Measurements from ENCODE around the gene TMEM132D. TPM values are rescaled to one million over a fixed set of nuclear protein-coding genes. Genes with fewer than 3 reads are reported as not detected.

TMEM132D gene
- total and polyA plus RNA-seq, 8 donors = 0.19 to 2.8 (median 0.46) TPM

DNA sequence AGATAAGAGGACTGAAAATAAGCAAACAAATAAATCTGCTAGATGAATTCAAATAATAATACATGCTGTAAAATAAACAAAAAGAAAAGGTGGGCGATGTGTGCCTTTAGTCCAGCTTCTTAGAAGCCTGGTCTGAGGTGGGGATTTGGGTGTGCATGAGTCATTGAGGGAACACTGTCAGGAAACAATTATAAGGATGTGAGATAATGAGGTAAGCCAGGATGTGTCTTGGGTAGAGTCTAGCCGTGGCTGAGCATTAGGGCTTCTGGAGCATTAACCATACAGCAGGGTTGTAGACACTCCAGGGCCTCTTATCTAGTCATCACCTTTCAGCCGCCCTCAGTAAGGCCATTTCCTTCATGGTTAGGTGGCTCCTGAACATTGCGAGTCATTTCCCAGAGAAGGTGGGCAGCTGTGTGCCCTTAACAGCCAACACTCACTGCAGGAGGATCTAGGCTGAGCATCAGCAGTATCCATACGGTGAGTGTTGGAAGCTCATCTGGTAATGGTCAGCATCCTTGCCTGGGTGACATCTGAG lies 645.0 kb downstream of the TMEM132D start:
- 50 to 57% methylated on average over 5 of the region's 5 CpGs for WGBS, 2 donors
- Histone ChIP-seq H3K27ac (no peak overlapping the region), H3K27me3 (no peaks in the 10 kb centered on the region), H3K36me3 (no peaks in the 10 kb centered on the region), H3K9me3 (no peaks in the 10 kb centered on the region), H3K4me3 (no peak overlapping the region), H3K4me1 (no peaks in the 10 kb centered on the region)
- TF ChIP-seq, protein P1, sequence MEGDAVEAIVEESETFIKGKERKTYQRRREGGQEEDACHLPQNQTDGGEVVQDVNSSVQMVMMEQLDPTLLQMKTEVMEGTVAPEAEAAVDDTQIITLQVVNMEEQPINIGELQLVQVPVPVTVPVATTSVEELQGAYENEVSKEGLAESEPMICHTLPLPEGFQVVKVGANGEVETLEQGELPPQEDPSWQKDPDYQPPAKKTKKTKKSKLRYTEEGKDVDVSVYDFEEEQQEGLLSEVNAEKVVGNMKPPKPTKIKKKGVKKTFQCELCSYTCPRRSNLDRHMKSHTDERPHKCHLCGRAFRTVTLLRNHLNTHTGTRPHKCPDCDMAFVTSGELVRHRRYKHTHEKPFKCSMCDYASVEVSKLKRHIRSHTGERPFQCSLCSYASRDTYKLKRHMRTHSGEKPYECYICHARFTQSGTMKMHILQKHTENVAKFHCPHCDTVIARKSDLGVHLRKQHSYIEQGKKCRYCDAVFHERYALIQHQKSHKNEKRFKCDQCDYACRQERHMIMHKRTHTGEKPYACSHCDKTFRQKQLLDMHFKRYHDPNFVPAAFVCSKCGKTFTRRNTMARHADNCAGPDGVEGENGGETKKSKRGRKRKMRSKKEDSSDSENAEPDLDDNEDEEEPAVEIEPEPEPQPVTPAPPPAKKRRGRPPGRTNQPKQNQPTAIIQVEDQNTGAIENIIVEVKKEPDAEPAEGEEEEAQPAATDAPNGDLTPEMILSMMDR (IDR thresholded peaks at IDR 0.05) = no peak
- ATAC-seq (no peak), FAIRE-seq (no peak), DNase-seq (no peak)
- intact Hi-C loops (cut with DNase I) = no loop called here

DNA sequence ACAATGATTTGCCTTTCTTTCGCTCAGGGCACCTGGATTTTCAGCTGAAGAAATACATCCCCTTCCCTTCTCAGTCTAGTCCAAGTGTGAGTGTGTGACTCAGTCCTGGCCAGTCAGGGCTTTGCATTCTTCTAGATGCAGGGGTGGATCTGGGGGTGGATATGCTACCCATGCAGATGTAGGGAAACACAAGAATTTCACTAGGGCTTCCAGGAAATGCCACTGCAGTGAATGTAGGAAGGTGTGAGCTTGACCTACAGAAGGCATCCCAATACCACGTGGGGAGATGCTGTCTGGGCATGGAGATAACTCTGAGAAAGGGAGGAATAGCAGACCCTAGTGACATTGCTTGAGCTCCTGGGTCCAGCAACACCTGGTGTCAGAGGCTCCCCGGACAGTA lies 646.3 kb downstream of the TMEM132D start:
- Histone ChIP-seq H3K9me3 (no peaks in the 10 kb centered on the region), H3K4me3 (no peak overlapping the region), H3K4me1 (no peaks in the 10 kb centered on the region), H3K36me3 (no peaks in the 10 kb centered on the region), H3K27ac (no peak overlapping the region), H3K27me3 (no peaks in the 10 kb centered on the region)
- ATAC-seq (no peak), DNase-seq (no peak), FAIRE-seq (no peak)
- intact Hi-C loops (cut with DNase I) = no loop called here
- 53 to 72% methylated on average over 3 of the region's 3 CpGs for WGBS, 2 donors
- TF ChIP-seq, protein P1 (IDR thresholded peaks at IDR 0.05) = no peak

DNA sequence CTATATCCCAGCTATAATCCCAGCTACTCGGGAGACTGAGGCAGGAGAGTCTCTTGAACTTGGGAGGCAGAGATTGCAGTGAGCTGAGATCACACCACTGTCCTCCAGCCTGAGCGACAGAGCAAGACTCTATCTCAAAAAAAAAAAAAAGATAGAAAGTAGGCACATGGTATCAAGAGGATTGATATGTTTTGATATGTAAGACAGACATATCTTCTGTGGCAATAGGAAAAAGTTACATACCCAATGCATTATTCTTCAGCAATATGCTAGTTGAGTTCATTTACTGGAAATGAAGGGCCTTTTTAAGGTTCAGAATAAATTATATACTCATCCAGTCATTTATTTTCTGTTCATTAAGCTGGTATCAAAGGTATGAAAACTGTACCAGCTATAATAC lies 657.2 kb downstream of the TMEM132D start:
- H3K36me3 ChIP-seq = no peaks in the 10 kb centered on the region
- WGBS, 2 donors = 56 to 61% methylated on average over 2 of the region's 2 CpGs
- H3K27ac ChIP-seq = no peak overlapping the region
- no peak overlapping the region for H3K4me3 ChIP-seq
- TF ChIP-seq, protein P1 (IDR thresholded peaks at IDR 0.05) = no peak
- H3K27me3 ChIP-seq = peaks cover 0 to 3% (median 0%) of the 10 kb centered on the region in 4 donors
- H3K4me1 ChIP-seq = no peaks in the 10 kb centered on the region
- FAIRE-seq = no peak
- no peak for DNase-seq
- no peak for ATAC-seq
- intact Hi-C loops (cut with DNase I) = no loop called here
- no peaks in the 10 kb centered on the region for H3K9me3 ChIP-seq

DNA sequence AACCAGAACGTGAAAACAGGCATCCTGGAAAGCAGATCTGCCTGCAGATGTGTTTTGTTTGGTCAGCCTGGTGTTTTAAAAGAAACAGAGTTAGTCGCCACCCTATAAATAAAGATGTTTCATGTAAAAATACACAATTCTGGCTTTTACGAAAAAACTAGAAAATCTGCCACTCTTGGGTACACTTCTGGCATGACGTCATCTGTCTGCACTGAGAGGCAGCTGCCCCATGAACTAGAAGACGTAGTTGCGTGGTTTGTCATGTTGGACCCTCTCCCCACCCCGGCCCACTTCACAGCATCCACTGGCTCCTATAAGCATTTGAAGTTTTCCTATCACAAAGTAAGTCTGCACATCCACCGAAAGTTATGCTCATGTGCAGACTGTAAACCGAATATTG lies 658.1 kb downstream of the TMEM132D start:
- DNase-seq (no peak), FAIRE-seq (no peak), ATAC-seq (no peak)
- WGBS, 2 donors = 62 to 71% methylated on average over 9 of the region's 9 CpGs
- no peaks in the 10 kb centered on the region for H3K36me3 ChIP-seq
- TF ChIP-seq, protein P1 (IDR thresholded peaks at IDR 0.05) = no peak
- H3K27ac ChIP-seq = no peak overlapping the region
- H3K4me1 ChIP-seq = no peaks in the 10 kb centered on the region
- no peaks in the 10 kb centered on the region for H3K9me3 ChIP-seq
- intact Hi-C loops (cut with DNase I) = no loop called here
- no peak overlapping the region for H3K4me3 ChIP-seq
- peaks cover 0 to 3% (median 0%) of the 10 kb centered on the region in 4 donors for H3K27me3 ChIP-seq

DNA sequence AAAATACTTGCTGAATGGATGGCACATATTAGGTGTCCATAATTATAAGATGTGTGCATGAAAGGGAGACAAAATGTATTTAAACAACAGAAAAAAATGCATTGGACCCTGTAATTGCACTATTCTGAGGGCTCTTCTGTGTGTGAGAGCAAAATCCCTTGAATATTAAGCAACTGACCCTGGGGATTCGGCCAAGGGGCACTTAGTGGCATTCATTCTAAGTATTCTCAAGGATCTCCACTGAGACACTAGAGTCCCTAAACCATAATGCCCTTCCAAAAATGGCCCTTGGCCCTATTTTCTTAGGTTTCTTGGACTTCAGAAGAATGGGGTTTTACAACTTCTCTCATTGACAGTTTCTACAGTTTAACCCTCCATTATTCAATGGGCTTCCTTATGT lies 662.0 kb downstream of the TMEM132D start:
- TF ChIP-seq, protein P1 (IDR thresholded peaks at IDR 0.05) = no peak
- DNase-seq (no peak), ATAC-seq (no peak), FAIRE-seq (no peak)
- no peaks in the 10 kb centered on the region for H3K4me1 ChIP-seq
- no peaks in the 10 kb centered on the region for H3K27me3 ChIP-seq
- no peak overlapping the region for H3K27ac ChIP-seq
- no peaks in the 10 kb centered on the region for H3K36me3 ChIP-seq
- intact Hi-C loops (cut with DNase I) = no loop called here
- no peak overlapping the region for H3K4me3 ChIP-seq
- no peaks in the 10 kb centered on the region for H3K9me3 ChIP-seq
- WGBS, 2 donors = 13 to 43% methylated on average over 1 of the region's 1 CpG
